Adrenal gland (tissue), 5 donors: ENCODE data around the gene RBM12.

Experiments used
- POLR2A ChIP-seq, 2 donors: fragments of 450-650 bp; IDR thresholded peaks; one replicate each; pipeline ENCODE4 v1.6.1; 2017; ENCODE audit warnings: antibody characterized with exemption in 2 of 2, mild to moderate bottlenecking in 2 of 2, moderate library complexity in 1 of 2
- TF ChIP-seq, protein P1 (sequence below), 6 experiments: fragments of 450-650 bp in 4 of 6; fragments of 200-600 bp in 2 of 6; sonication (generic) in 1 of 6; IDR thresholded peaks; 1 replicate in 5 of 6; 2 replicates in 1 of 6; pipeline versions ENCODE4 v1.5.1 to v1.8.0; 2016 to 2021; ENCODE audit warnings: antibody characterized with exemption in 6 of 6, mild to moderate bottlenecking in 2 of 6, moderate library complexity in 1 of 6
- donor health status: DM: no; HTN: no; CAD: no.

GRCh38 chr20:35635652-35636051 is 29.0 kb downstream of the RBM12 start:
- TF ChIP-seq, protein P1, sequence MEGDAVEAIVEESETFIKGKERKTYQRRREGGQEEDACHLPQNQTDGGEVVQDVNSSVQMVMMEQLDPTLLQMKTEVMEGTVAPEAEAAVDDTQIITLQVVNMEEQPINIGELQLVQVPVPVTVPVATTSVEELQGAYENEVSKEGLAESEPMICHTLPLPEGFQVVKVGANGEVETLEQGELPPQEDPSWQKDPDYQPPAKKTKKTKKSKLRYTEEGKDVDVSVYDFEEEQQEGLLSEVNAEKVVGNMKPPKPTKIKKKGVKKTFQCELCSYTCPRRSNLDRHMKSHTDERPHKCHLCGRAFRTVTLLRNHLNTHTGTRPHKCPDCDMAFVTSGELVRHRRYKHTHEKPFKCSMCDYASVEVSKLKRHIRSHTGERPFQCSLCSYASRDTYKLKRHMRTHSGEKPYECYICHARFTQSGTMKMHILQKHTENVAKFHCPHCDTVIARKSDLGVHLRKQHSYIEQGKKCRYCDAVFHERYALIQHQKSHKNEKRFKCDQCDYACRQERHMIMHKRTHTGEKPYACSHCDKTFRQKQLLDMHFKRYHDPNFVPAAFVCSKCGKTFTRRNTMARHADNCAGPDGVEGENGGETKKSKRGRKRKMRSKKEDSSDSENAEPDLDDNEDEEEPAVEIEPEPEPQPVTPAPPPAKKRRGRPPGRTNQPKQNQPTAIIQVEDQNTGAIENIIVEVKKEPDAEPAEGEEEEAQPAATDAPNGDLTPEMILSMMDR (IDR thresholded peaks at IDR 0.05), result no peak
- no peak for TF ChIP-seq POLR2A (IDR thresholded peaks at IDR 0.05)
